KG1 (cell line): ENCODE results near the gene IGFALS.

Experiments used
- DNase-seq: peaks from one replicate; lab custom pipeline; 2025; lab: John Stamatoyannopoulos, UW

Gene IGFALS

DNA sequence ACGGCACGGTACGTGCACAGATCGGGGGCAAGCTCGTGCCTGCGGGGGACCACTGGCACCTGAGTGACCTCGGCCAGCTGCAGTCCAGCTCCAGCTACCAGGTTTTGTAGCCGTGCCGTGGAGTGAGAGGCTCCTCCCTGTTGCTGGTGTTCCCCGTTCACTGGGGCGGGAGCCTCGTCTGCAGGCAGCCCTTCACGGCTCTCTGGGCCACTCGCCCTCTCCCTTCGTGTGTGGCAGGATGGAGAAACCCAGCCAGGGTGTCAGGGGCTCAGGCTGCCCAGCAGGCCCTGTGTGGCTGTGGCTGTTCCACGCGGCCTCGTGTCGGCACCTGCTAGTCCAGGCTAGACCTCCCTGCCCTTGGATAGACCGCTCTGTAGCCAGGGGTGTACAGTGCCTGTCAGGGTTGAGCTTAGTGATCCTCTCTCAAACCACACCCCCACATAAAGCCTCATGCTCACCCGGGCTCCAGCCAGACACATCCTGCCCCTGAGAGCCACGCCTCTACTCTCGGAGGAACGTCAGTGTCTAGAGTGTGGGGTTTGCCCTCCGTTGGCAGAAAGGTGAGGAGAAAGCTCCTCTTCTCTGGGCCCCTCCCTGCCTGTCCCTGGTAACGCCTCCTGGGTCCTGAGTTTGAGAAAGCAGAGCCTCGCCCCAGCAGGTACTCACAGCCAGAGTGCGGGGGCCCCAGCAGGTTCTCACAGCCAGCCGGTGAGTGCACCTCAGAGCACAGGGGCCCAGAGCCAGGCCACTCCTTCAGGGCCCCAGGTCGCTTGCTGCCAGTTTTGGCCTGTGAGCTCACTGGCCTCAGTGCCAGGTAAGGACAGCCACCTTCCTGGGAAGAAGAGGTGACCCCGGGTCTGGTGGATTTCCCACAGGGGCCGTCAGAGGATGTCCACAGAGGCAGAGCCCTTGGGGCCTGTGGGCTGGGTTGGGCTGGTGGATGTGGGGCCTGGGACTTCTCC is 49.8 kb downstream of the IGFALS start:
- no peak for DNase-seq

DNA sequence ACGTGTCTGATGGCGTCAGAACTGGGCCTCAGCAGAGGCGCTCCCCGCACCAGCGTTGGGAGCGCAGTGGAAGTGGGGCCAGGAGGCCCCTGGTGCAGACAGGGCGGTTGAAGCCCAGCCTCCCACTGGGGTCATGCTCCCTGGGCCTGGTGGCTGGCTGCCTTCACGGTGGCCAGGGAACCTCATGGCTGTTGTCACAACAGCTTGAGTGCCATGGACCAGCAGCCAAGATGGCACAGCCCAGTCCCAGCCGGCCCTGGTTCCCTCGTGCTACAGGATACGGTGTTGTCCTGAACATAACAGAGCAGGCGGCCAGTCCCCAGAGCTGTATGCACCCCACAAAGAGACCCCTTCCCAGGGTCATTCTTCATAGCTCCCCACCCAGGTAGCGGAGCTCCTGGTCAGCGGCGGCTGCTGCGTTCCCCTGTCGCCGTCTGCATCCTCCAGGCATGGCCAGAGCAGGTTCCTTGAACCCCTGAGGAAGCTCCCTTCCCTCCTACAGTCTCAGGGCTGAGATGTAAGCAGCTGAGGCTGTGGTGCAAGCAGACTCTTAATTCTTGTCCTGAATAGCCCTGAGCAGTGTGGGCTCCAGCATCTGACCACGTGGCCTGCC is 51.8 kb downstream of the IGFALS start:
- no peak for DNase-seq

GRCh38 chr16:1740781-1741490 is 52.6 kb downstream of the IGFALS start:
- no peak for DNase-seq
